Osteocyte (in vitro differentiated cells): Measurements from ENCODE around the gene SCN5A. TPM values are rescaled to one million over a fixed set of nuclear protein-coding genes. Genes with fewer than 3 reads are reported as not detected.

ENCODE experiments used
- DNase-seq: peaks from one replicate; pipeline ENCODE4 v3.0.0; 2021; ENCODE audit warnings: mixed read lengths; ENCODE audit not compliant: unreplicated experiment; ENCODE audit errors: extremely low spot score
- H3K27ac Mint-ChIP-seq: one replicate; pipeline ENCODE4 v1.8.0; 2021; ENCODE audit warnings: mild to moderate bottlenecking, mixed read lengths; ENCODE audit not compliant: unreplicated experiment
- H3K27me3 Mint-ChIP-seq: one replicate; pipeline ENCODE4 v1.8.0; 2021; ENCODE audit warnings: mixed read lengths; ENCODE audit not compliant: unreplicated experiment
- H3K36me3 Mint-ChIP-seq: one replicate; pipeline ENCODE4 v1.8.0; 2021; ENCODE audit warnings: mixed read lengths; ENCODE audit not compliant: unreplicated experiment
- H3K4me1 Mint-ChIP-seq: one replicate; pipeline ENCODE4 v1.8.0; 2021; ENCODE audit warnings: mixed read lengths; ENCODE audit not compliant: unreplicated experiment
- H3K4me3 Mint-ChIP-seq: one replicate; pipeline ENCODE4 v1.8.0; 2021; ENCODE audit warnings: mild to moderate bottlenecking, moderate library complexity, mixed read lengths; ENCODE audit not compliant: unreplicated experiment
- H3K9me3 Mint-ChIP-seq: one replicate; pipeline ENCODE4 v1.8.0; 2021; ENCODE audit warnings: mixed read lengths; ENCODE audit not compliant: unreplicated experiment
- CTCF ChIP-seq: fragments of 200-600 bp; sonication (generic); IDR thresholded peaks from 2 replicates; pipeline ENCODE4 v1.5.0; 2021; ENCODE audit warnings: antibody characterized with exemption, mild to moderate bottlenecking, moderate library complexity
- total RNA-seq: library from RNA; stranded (reverse); gene quantifications from 2 replicates; pipeline ENCODE4 v1.2.1, GENCODE V29; 2021

The SCN5A gene
- total RNA-seq, 1 donor from 2014 or later = not detected

- no peaks in the 10 kb centered on the region for H3K9me3 Mint-ChIP-seq
- no peak overlapping the region for H3K4me3 Mint-ChIP-seq
- DNase-seq = no peak
- TF ChIP-seq CTCF = no peak
- H3K27me3 Mint-ChIP-seq = no peaks in the 10 kb centered on the region
- H3K36me3 Mint-ChIP-seq = no peaks in the 10 kb centered on the region
- no peaks in the 10 kb centered on the region for H3K4me1 Mint-ChIP-seq
- H3K27ac Mint-ChIP-seq = no peak overlapping the region
Observed at GRCh38 chr3:38603731-38604131, 45.8 kb downstream of the SCN5A start.

- no peaks in the 10 kb centered on the region for H3K9me3 Mint-ChIP-seq
- H3K27ac Mint-ChIP-seq = no peak overlapping the region
- DNase-seq = no peak
- peaks cover 2% of the 10 kb centered on the region for H3K27me3 Mint-ChIP-seq
- H3K4me3 Mint-ChIP-seq = no peak overlapping the region
- TF ChIP-seq CTCF = no peak
- H3K36me3 Mint-ChIP-seq = no peaks in the 10 kb centered on the region
- H3K4me1 Mint-ChIP-seq = no peaks in the 10 kb centered on the region
Observed at GRCh38 chr3:38602576-38603250, 46.8 kb downstream of the SCN5A start.

- TF ChIP-seq CTCF = no peak
- no peak for DNase-seq
- H3K4me3 Mint-ChIP-seq = no peak overlapping the region
- H3K9me3 Mint-ChIP-seq = no peaks in the 10 kb centered on the region
- H3K36me3 Mint-ChIP-seq = no peaks in the 10 kb centered on the region
- no peaks in the 10 kb centered on the region for H3K4me1 Mint-ChIP-seq
- H3K27ac Mint-ChIP-seq = no peak overlapping the region
- peaks cover 5% of the 10 kb centered on the region for H3K27me3 Mint-ChIP-seq
Observed at GRCh38 chr3:38601956-38602550, 47.4 kb downstream of the SCN5A start.

- H3K36me3 Mint-ChIP-seq = no peaks in the 10 kb centered on the region
- no peak for DNase-seq
- H3K27me3 Mint-ChIP-seq = peaks cover 5% of the 10 kb centered on the region
- H3K27ac Mint-ChIP-seq = no peak overlapping the region
- H3K4me1 Mint-ChIP-seq = no peaks in the 10 kb centered on the region
- H3K9me3 Mint-ChIP-seq = no peaks in the 10 kb centered on the region
- TF ChIP-seq CTCF = no peak
- H3K4me3 Mint-ChIP-seq = no peak overlapping the region
Observed at GRCh38 chr3:38600551-38600950, 48.9 kb downstream of the SCN5A start.

- Mint-ChIP-seq H3K9me3 (no peaks in the 10 kb centered on the region), H3K36me3 (no peaks in the 10 kb centered on the region), H3K27me3 (peaks cover 10% of the 10 kb centered on the region), H3K4me3 (no peak overlapping the region), H3K4me1 (no peaks in the 10 kb centered on the region), H3K27ac (no peak overlapping the region)
- no peak for DNase-seq
- TF ChIP-seq CTCF = no peak
Observed at GRCh38 chr3:38599886-38600285, 49.6 kb downstream of the SCN5A start.
